SKM-1 treated with dmso at 0.1 percent for 144 hours (cell line): ENCODE data around the gene GPATCH1.
"Not testable (repeated sequence)": the region's sequence is repeated elsewhere in the genome, so short reads cannot be mapped to it uniquely, and the experiment has no call there.

Source experiments
- DNase-seq: peaks from one replicate; lab custom pipeline; 2025; ENCODE audit not compliant: unreplicated experiment; lab: John Stamatoyannopoulos, UW

Gene GPATCH1

GRCh38 chr19:33157906-33158305, 76.9 kb downstream of the GPATCH1 start:
- no peak for DNase-seq

- no peak for DNase-seq
These were observed 77.4 kb downstream of the GPATCH1 start for GRCh38 chr19:33158365-33158764.

GRCh38 chr19:33159149-33159548, 78.2 kb downstream of the GPATCH1 start:
- no peak for DNase-seq

DNA sequence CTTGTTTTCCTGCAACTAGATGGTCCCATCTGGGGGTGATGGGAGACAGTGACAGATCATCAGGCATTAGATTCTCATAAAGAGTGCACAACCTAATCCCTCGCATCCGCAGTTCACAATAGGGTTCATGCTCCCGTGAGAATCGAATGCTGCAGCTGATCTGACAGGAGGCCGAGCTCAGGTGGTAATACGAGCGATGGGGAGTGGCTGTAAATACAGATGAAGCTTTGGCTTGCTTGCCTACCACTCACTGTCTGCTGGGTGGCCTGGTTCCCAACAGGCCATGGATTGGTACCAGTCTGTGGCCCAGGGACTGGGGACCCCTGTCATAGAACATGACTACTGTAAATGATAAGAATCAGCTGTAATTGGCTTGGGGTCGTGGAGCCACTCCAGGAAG, 78.9 kb downstream of the GPATCH1 start:
- DNase-seq, result no peak

DNA sequence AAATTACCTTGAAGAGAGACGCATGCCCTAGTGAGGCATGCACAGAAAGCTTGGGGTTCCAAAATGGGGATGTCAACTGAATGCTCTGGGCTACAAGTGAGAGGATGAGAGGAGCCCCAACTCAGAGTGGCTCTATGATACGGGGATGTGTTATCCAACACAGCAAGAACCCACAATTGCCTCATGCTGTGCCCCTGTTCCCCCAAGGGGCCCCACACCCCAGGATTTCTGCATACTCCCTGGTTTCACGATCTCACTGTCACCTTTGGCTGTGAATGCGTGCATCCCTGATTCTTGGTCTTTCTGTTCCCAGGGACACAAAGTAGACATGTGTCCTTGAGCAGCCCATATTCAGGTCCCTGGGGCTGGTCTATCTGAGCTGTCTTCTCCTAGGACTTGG, 80.2 kb downstream of the GPATCH1 start:
- peak; percentile 42 for DNase-seq

DNA sequence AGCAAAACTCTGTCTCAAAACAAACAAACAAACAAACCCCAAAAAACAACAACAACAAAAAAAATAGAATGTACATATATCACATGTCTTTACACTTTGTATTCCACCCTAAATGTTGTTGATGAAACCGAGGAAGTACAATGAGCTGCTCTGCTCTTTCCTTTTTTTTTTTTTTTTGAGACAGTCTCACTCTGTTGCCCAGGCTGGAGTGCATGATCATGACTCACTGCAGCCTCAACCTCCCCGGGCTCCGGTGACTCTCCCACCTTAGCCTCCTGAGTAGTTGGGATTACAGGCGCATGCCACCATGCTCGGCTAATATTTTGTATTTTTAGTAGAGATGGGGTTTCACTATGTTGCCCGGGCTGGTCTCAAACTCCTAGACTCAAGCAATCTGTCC, 82.5 kb downstream of the GPATCH1 start:
- DNase-seq, result no peak

- not testable (repeated sequence) for DNase-seq
These were observed 85.1 kb downstream of the GPATCH1 start for GRCh38 chr19:33166037-33166436.

DNA sequence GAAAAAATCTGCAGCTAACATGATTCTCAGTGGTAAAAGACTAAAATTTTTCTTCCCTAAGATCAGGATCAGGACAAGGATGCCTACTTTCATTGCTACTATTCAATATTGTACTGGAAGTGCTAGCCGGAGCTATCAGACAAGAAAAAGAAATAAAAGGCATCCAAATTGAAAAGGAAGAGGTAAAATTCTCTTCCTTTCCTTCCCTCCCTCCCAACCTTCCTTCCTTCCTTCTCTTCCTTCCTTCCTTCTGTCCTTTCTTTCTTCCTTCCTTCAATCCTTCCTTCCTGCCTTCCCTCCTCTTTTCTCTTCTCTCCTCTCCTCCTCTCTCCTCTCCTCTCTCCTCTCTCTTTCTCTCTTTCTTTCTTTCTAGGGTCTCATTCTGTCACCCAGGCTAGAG, 86.5 kb downstream of the GPATCH1 start:
- no peak for DNase-seq

DNA sequence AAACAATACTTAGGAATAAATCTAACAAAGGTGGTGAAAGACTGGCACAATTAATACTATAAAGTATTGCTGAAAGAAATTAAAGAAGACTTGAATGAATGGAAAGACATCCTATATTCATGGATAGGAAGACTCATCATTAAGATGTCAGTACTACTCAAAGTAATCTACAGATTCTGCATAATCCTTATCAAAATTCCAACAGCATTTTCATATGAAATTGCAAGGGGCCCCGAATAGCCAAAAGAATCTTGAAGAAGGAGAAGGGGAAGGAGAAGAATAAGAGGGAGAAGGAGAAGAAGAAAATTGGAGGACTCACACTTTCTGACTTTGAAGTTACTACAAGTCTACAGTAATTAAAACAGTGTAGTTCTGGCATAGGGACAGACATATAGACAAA, 87.5 kb downstream of the GPATCH1 start:
- no peak for DNase-seq

GRCh38 chr19:33171222-33171795, 90.3 kb downstream of the GPATCH1 start:
- DNase-seq, result no peak

GRCh38 chr19:33171916-33172359, 91.0 kb downstream of the GPATCH1 start:
- DNase-seq, result no peak

DNA sequence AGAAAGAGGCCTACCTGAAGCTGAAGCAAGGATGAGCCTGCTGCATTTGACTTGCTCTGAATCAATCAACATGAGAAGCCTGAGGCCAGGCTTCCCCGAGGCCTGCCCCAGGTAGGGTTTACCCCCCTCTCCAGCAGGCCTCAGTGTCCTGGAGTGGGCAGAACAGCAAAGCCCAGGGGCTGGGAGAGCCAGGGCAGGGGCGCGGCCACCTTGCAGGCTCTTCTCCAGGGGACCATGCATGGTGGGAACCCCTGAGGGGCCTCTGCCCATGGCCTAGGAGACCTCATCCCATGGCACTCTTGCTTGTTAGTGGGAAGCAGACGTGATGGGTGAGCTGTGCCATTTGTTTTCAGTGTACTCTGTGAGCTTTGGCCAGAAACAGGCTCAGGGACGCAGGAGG, 93.2 kb downstream of the GPATCH1 start:
- DNase-seq, result no peak

- no peak for DNase-seq
These were observed 94.3 kb downstream of the GPATCH1 start for GRCh38 chr19:33175156-33175782.

DNA sequence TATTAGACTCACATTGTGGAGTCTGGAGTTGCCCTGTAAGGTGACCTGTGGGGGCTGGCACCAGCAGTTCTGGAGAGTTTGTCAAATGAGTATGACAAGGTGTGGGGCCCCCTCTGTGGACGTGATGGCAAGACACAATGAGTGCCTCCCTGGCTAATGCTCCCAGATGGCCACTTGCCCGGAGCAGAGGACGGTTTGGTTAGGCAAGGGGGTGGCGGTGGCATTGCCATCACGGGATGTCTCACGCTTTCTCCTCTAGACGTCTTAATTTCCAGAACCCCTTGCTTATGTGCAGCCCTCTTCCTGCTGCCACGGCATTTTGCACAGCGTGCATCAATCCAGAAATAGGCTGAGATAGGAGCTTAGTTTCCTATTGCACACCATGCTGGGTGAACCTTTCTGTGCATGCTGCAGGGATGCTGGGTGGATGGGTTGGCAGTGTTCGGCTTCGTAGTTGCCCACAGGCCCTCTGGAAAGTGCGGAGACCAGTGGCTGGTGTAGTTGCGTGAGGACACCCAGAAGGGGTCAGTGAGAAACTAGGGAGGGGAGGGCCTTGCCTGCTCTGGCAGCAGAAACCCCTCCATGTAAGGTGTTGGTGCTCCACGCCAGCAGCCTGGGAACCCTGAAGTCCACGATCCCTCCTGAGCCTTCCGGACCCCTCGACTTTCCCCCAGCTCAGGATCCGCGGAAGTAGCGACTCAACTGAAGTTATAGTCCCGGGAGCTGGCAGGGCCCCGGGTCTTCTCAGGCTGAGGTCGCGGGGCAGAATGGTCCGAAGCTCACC, 95.1 kb downstream of the GPATCH1 start:
- DNase-seq, result no peak

GRCh38 chr19:33176670-33177416, 95.9 kb downstream of the GPATCH1 start:
- peak; percentile 99 for DNase-seq

DNA sequence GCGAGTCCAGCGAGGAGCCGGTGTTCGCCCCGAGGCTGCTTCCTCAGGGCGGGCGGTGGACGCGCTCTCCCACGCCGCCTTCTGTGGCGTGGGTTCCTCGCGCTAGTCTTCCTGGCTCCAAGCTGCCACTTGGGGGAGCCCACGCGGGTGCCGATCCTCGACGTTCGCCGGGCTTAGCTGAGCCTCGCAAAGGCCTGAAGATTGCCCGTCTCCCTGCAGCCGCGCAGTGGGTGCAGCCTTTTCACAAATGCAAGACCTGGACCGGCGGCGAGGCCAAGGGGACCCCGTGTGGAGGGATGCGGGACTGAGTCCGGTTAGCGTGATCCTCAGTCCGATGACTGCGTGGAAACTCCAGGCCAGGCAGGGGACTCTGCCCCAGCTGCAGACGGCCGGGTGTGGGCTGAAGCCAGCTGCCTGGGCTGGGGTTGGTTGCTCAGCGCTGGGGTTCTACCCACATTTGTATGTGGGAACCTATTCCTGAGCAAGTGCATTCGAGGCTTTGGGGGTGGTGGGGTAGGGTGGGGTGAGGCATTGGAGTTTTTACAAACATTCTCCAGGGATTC, 96.5 kb downstream of the GPATCH1 start:
- DNase-seq, result peak; percentile 64
